Vagina (tissue), 2 donors: ENCODE measurements around the gene MT1G. TPM values are rescaled to one million over a fixed set of nuclear protein-coding genes. Genes with fewer than 3 reads are reported as not detected.

ENCODE experiments used
- DNase-seq, 2 donors: peaks; one replicate each; pipeline ENCODE4 v3.0.0-alpha.2; 2017; ENCODE audit errors: extremely low spot score in 2 of 2
- H3K27ac ChIP-seq: fragments of 200-600 bp; sonication (generic); one replicate; pipeline ENCODE4 v1.5.1; 2019
- H3K27me3 ChIP-seq: fragments of 200-600 bp; sonication (generic); one replicate; pipeline ENCODE4 v1.5.1; 2019
- H3K36me3 ChIP-seq, 2 donors: fragments of 200-600 bp; sonication (generic); one replicate each; pipeline ENCODE4 v1.5.1; 2017 to 2019
- H3K4me1 ChIP-seq: fragments of 200-600 bp; sonication (generic); one replicate; pipeline ENCODE4 v1.5.1; 2019
- H3K4me3 ChIP-seq, 2 donors: fragments of 200-600 bp; sonication (generic); 1 replicate in 1 of 2; 2 replicates in 1 of 2; pipeline ENCODE4 v1.5.1; 2016 to 2019
- H3K9me3 ChIP-seq: fragments of 200-600 bp; sonication (generic); one replicate; pipeline ENCODE4 v1.5.1; 2019
- POLR2A ChIP-seq, 2 donors: fragments of 450-650 bp; IDR thresholded peaks; one replicate each; pipeline ENCODE4 v1.6.1; 2017; ENCODE audit warnings: antibody characterized with exemption in 2 of 2, mild to moderate bottlenecking in 2 of 2, moderate library complexity in 2 of 2
- POLR2AphosphoS5 ChIP-seq, 2 donors: sonication (generic); formaldehyde crosslinking; IDR thresholded peaks; one replicate each; pipeline ENCODE4 v1.9.0; 2017; ENCODE audit warnings: antibody characterized with exemption in 2 of 2, mild to moderate bottlenecking in 2 of 2, low read depth in 1 of 2; ENCODE audit not compliant: insufficient read depth in 1 of 2
- intact Hi-C: fragments of 100-400 bp; cut with DNase I; formaldehyde crosslinking; loops from one replicate; pipeline ENCODE4 v1.15.1; 2023
- total RNA-seq: library from RNA; depleted of rRNA; stranded (reverse); fragments of >200 nt; gene quantifications from one replicate; pipeline ENCODE4 v1.2.3, GENCODE V29; 2016
- TF ChIP-seq, protein P1 (sequence below), 3 experiments: fragments of 450-650 bp in 2 of 3; fragments of 200-600 bp in 1 of 3; sonication (generic) in 1 of 3; IDR thresholded peaks; one replicate each; pipeline ENCODE4 v1.5.1; 2017 to 2019; ENCODE audit warnings: antibody characterized with exemption in 3 of 3, mild to moderate bottlenecking in 2 of 3, moderate library complexity in 2 of 3

Gene MT1G
- total RNA-seq, 1 donor from 2014 or later = not detected

- no peaks in the 10 kb centered on the region for H3K36me3 ChIP-seq
- TF ChIP-seq POLR2A (IDR thresholded peaks at IDR 0.05) (no peak), POLR2AphosphoS5 (IDR thresholded peaks at IDR 0.05; ENCODE audit: insufficient read depth in 1 of 2, low read depth in 1 of 2) (no peak)
- TF ChIP-seq, protein P1, sequence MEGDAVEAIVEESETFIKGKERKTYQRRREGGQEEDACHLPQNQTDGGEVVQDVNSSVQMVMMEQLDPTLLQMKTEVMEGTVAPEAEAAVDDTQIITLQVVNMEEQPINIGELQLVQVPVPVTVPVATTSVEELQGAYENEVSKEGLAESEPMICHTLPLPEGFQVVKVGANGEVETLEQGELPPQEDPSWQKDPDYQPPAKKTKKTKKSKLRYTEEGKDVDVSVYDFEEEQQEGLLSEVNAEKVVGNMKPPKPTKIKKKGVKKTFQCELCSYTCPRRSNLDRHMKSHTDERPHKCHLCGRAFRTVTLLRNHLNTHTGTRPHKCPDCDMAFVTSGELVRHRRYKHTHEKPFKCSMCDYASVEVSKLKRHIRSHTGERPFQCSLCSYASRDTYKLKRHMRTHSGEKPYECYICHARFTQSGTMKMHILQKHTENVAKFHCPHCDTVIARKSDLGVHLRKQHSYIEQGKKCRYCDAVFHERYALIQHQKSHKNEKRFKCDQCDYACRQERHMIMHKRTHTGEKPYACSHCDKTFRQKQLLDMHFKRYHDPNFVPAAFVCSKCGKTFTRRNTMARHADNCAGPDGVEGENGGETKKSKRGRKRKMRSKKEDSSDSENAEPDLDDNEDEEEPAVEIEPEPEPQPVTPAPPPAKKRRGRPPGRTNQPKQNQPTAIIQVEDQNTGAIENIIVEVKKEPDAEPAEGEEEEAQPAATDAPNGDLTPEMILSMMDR (IDR thresholded peaks at IDR 0.05) = no peak
- peaks cover 24% of the 10 kb centered on the region for H3K4me1 ChIP-seq
- H3K27me3 ChIP-seq = no peaks in the 10 kb centered on the region
- intact Hi-C loops = no loop called here
- no peak overlapping the region for H3K4me3 ChIP-seq
- H3K27ac ChIP-seq = no peak overlapping the region
- no peaks in the 10 kb centered on the region for H3K9me3 ChIP-seq
- no peak for DNase-seq
Observed at GRCh38 chr16:56686758-56687157, 18.9 kb upstream of the MT1G start.

- no peaks in the 10 kb centered on the region for H3K9me3 ChIP-seq
- peak overlapping the region in 1 of 2 donors; percentile 59 for H3K4me3 ChIP-seq
- no peaks in the 10 kb centered on the region for H3K27me3 ChIP-seq
- peaks cover 24% of the 10 kb centered on the region for H3K4me1 ChIP-seq
- DNase-seq = no peak
- no peaks in the 10 kb centered on the region for H3K36me3 ChIP-seq
- TF ChIP-seq POLR2AphosphoS5 (IDR thresholded peaks at IDR 0.05; ENCODE audit: insufficient read depth in 1 of 2, low read depth in 1 of 2) = peak in 1 of 2 donors; percentile 40
- TF ChIP-seq, protein P1 (IDR thresholded peaks at IDR 0.05) = no peak
- peak overlapping the region; percentile 80 for H3K27ac ChIP-seq
- intact Hi-C loops = loop anchor here (5.0 kb wide), 1 partner anchor 58 kb away; the partner anchor contains the start of gene MT1E
Observed at GRCh38 chr16:56684926-56685590, 17.2 kb upstream of the MT1G start.

- Histone ChIP-seq H3K36me3 (no peaks in the 10 kb centered on the region), H3K27ac (peak overlapping the region; percentile 80), H3K9me3 (no peaks in the 10 kb centered on the region), H3K27me3 (no peaks in the 10 kb centered on the region), H3K4me3 (peak overlapping the region in 1 of 2 donors; percentile 59), H3K4me1 (peaks cover 24% of the 10 kb centered on the region)
- intact Hi-C loops = loop anchor here (5.0 kb wide), 1 partner anchor 57 kb away; the partner anchor contains the start of gene MT1E
- TF ChIP-seq POLR2AphosphoS5 (IDR thresholded peaks at IDR 0.05; ENCODE audit: insufficient read depth in 1 of 2, low read depth in 1 of 2) = no peak
- TF ChIP-seq POLR2A (IDR thresholded peaks at IDR 0.05) = no peak
- TF ChIP-seq, protein P1 (IDR thresholded peaks at IDR 0.05) = no peak
- DNase-seq = no peak
Observed at GRCh38 chr16:56684256-56684925, 16.5 kb upstream of the MT1G start.

DNA sequence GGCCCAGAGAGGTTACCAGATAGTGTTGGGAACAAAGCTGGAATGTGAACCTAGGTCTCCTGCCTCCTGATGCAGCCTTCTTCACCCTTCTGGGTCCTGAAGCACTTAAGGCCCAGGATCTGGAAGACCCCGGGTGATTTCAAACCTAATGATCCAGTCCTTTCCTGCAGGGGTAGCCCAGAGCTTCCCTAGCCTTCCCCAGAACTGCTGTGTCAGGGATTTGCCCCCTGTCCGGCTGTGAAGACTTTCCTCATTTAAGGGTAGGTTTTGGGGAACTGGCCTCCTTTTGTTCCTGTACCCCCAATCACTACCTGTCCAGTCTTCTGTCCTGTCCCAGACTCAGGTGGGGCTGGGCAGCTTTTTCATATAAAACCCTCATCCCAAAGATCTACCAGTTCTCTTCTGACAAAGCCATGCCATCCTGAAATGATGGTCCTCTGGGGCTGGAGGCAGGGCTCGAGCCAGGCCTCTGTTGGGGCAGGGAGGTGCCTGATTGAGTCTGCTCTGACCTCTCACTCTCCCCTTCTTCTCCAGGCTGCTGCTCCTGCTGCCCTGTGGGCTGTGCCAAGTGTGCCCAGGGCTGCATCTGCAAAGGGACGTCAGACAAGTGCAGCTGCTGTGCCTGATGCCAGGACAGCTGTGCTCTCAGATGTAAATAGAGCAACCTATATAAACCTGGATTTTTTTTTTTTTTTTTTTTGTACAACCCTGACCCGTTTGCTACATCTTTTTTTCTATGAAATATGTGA, 15.7 kb upstream of the MT1G start:
- Histone ChIP-seq H3K36me3 (no peaks in the 10 kb centered on the region), H3K27ac (peak overlapping the region; percentile 80), H3K27me3 (no peaks in the 10 kb centered on the region), H3K4me3 (peak overlapping the region; percentile 59 to 75), H3K4me1 (peaks cover 24% of the 10 kb centered on the region), H3K9me3 (no peaks in the 10 kb centered on the region)
- DNase-seq = no peak
- TF ChIP-seq POLR2AphosphoS5 (IDR thresholded peaks at IDR 0.05; ENCODE audit: insufficient read depth in 1 of 2, low read depth in 1 of 2) = peak in 1 of 2 donors; percentile 54
- no peak for TF ChIP-seq POLR2A (IDR thresholded peaks at IDR 0.05)
- TF ChIP-seq, protein P1 (IDR thresholded peaks at IDR 0.05) = no peak
- intact Hi-C loops = loop anchor here (2.0 to 5.0 kb wide), 2 partner anchors 56 to 77 kb away; partner anchors contain the start of gene MT1E
